ENCODE data around the gene SGCA.
A peak's percentile ranks its signal among the peaks of the same experiment; 100 is the strongest.

SGCA gene

DNA sequence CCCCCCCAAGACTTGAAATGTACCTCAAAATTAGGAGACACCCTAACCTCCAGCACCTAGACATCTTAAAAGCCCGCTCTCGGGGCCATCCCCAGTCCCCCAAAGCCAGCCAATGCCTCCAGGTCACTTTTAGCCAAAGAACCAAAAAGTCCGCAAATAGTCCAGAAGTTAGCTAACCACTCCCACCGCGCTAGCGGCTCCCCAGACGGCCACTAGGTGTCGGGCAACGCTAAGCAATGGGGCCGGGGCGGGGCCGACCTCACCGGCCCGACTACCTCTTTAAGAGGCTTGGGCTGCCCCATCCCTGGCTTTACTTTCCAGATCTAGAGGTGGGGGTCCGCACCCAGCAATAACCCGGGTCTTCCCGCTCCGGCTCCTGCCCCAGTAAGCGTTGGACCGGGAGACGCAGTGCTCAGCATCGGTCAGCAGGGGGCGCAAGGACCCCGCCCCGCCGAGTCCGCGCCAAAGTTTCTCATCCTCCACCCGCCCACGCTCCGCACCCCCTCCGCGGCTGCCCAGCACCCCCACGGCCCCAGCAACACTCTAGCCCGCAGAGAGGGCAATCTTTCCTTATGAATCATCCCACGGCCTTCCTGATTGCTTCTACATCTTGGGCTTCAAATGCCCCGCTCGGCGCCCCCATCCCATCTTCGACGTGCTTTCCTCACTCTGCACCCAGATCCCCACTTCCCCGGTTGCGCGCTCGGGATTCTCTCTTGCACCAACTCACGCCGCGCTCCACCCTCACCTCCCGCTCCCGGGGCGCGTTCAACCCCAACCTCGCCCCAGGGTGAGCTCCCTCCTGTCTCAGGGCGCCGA, 34.9 kb downstream of the SGCA start (continued):
- TF ChIP-seq ZNF16 (tag by site-specific recombination; IDR thresholded peaks at IDR 0.05; ENCODE audit: low read depth) (no peak), ZNF624 (tag by site-specific recombination; IDR thresholded peaks at IDR 0.05) (no peak), ZNF501 (tag by site-specific recombination; IDR thresholded peaks at IDR 0.05) (peak; percentile 88; the same call in 1 of the 2 replicates), ZNF146 (tag by site-specific recombination; IDR thresholded peaks at IDR 0.05) (no peak; the same call in 1 of the 2 replicates), KLF7 (tag by site-specific recombination; IDR thresholded peaks at IDR 0.05; ENCODE audit: borderline replicate concordance) (peak; percentile 95)
- TF ChIP-seq, protein P1, sequence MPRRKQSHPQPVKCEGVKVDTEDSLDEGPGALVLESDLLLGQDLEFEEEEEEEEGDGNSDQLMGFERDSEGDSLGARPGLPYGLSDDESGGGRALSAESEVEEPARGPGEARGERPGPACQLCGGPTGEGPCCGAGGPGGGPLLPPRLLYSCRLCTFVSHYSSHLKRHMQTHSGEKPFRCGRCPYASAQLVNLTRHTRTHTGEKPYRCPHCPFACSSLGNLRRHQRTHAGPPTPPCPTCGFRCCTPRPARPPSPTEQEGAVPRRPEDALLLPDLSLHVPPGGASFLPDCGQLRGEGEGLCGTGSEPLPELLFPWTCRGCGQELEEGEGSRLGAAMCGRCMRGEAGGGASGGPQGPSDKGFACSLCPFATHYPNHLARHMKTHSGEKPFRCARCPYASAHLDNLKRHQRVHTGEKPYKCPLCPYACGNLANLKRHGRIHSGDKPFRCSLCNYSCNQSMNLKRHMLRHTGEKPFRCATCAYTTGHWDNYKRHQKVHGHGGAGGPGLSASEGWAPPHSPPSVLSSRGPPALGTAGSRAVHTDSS (tag by site-specific recombination; IDR thresholded peaks at IDR 0.05): no peak
- TF ChIP-seq, protein P2, sequence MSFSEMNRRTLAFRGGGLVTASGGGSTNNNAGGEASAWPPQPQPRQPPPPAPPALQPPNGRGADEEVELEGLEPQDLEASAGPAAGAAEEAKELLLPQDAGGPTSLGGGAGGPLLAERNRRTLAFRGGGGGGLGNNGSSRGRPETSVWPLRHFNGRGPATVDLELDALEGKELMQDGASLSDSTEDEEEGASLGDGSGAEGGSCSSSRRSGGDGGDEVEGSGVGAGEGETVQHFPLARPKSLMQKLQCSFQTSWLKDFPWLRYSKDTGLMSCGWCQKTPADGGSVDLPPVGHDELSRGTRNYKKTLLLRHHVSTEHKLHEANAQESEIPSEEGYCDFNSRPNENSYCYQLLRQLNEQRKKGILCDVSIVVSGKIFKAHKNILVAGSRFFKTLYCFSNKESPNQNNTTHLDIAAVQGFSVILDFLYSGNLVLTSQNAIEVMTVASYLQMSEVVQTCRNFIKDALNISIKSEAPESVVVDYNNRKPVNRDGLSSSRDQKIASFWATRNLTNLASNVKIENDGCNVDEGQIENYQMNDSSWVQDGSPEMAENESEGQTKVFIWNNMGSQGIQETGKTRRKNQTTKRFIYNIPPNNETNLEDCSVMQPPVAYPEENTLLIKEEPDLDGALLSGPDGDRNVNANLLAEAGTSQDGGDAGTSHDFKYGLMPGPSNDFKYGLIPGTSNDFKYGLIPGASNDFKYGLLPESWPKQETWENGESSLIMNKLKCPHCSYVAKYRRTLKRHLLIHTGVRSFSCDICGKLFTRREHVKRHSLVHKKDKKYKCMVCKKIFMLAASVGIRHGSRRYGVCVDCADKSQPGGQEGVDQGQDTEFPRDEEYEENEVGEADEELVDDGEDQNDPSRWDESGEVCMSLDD (tag by site-specific recombination; IDR thresholded peaks at IDR 0.05): peak; percentile 95
- TF ChIP-seq, protein P3, sequence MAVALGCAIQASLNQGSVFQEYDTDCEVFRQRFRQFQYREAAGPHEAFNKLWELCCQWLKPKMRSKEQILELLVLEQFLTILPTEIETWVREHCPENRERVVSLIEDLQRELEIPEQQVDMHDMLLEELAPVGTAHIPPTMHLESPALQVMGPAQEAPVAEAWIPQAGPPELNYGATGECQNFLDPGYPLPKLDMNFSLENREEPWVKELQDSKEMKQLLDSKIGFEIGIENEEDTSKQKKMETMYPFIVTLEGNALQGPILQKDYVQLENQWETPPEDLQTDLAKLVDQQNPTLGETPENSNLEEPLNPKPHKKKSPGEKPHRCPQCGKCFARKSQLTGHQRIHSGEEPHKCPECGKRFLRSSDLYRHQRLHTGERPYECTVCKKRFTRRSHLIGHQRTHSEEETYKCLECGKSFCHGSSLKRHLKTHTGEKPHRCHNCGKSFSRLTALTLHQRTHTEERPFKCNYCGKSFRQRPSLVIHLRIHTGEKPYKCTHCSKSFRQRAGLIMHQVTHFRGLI (tag by site-specific recombination; IDR thresholded peaks at IDR 0.05): no peak

DNA sequence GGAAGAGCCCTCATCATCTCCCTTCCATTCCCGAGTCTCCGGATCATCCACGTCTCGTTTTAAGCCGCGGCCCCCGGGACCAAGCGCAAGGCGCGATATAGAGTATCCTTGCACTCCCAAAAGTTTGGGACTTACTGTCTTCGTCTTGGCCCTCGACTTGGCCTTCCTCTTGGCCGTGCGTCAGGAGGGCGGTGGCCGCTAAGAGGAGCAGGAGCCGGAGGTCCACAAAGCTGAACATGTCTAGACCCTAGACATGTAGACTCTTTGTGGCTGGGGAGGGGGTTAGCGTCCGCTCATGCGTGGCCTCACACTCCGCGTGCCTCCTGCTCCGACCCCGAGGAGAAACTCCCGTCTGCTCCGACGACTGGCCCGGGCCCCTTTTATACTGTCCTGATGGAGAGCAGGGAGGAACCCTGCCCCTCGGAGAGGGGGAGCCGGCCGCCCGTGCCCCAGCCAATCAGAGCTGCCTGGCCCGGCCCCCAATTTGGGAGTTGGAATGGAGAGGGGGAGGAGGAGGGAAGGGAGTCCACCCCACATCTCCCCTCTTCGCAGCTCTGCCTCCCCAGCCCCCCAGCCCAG, 35.6 kb downstream of the SGCA start, which contains the start of gene COL1A1:
Gene COL1A1 (minus strand): TSS at position 356 of the 579 bp plus-strand sequence. CDS start 118 bp downstream, at position 238.
- TF ChIP-seq, protein P3 (tag by site-specific recombination; IDR thresholded peaks at IDR 0.05): no peak
- TF ChIP-seq, protein P4, sequence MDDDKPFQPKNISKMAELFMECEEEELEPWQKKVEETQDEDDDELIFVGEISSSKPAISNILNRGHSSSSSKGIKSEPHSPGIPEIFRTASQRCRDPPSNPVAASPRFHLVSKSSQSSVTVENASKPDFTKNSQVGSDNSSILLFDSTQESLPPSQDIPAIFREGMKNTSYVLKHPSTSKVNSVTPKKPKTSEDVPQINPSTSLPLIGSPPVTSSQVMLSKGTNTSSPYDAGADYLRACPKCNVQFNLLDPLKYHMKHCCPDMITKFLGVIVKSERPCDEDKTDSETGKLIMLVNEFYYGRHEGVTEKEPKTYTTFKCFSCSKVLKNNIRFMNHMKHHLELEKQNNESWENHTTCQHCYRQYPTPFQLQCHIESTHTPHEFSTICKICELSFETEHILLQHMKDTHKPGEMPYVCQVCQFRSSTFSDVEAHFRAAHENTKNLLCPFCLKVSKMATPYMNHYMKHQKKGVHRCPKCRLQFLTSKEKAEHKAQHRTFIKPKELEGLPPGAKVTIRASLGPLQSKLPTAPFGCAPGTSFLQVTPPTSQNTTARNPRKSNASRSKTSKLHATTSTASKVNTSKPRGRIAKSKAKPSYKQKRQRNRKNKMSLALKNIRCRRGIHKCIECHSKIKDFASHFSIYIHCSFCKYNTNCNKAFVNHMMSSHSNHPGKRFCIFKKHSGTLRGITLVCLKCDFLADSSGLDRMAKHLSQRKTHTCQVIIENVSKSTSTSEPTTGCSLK (tag by site-specific recombination; IDR thresholded peaks at IDR 0.05): 0 out of 2 replicates have a peak, but pooled peaks have one; percentile 52
- Histone ChIP-seq H3K9me3 (ENCODE audit: control insufficient read depth, insufficient read depth, low read depth, low read length) (no peaks in the 10 kb centered on the region), H3K27ac (ENCODE audit: extremely low read depth, low read depth, low read length) (no peak within 1 kb of the TSS), H3K36me3 (ENCODE audit: control insufficient read depth in 2 of 2, insufficient read depth in 1 of 2, low read length in 2 of 2) (peaks cover 0 to 12% of the 10 kb centered on the region in 2 experiments; a peak in 1 of 3 replicates), H3K4me1 (ENCODE audit: control insufficient read depth, insufficient read depth, low read length) (no peaks in the 10 kb centered on the region), H3K4me3 (ENCODE audit: low read depth, low read length) (peak within 1 kb of the TSS; percentile 41)
- ChIA-PET POLR2A (interaction anchor here (0.6 to 2.5 kb wide), 4 partner anchors 11 to 316 kb away, joined by 3 to 11 read pairs (median 5); no protein-coding TSS in a partner anchor), CTCF (interaction anchor here (0.6 to 18.0 kb wide), 36 partner anchors 10 to 1693 kb away, joined by 3 to 487 read pairs (median 5); partner anchors contain the start of genes SGCA and TMEM92)
